IMR-90 (cell line): ENCODE data around the gene CELSR1.

ENCODE experiments used
- MAZ ChIP-seq: IDR thresholded peaks from 2 replicates; pipeline ENCODE4 v1.6.1; 2012; ENCODE audit warnings: low read depth, mild to moderate bottlenecking, low read length, improper control_type of control experiment, moderate library complexity, borderline replicate concordance
- POLR2A ChIP-seq: IDR thresholded peaks from 2 replicates; pipeline ENCODE4 v1.6.1; 2012; ENCODE audit warnings: mild to moderate bottlenecking, low read depth, low read length
- SMC3 ChIP-seq: fragments of 150-350 bp; IDR thresholded peaks from 2 replicates; pipeline ENCODE4 v1.6.1; 2016; ENCODE audit warnings: low read depth, mild to moderate bottlenecking, antibody characterized with exemption, low read length, moderate library complexity
- TF ChIP-seq, protein P1 (sequence below): fragments of 150-350 bp; IDR thresholded peaks from 2 replicates; pipeline ENCODE4 v1.6.1; 2016; ENCODE audit warnings: low read depth, mild to moderate bottlenecking, low read length, moderate library complexity, borderline replicate concordance

DNA sequence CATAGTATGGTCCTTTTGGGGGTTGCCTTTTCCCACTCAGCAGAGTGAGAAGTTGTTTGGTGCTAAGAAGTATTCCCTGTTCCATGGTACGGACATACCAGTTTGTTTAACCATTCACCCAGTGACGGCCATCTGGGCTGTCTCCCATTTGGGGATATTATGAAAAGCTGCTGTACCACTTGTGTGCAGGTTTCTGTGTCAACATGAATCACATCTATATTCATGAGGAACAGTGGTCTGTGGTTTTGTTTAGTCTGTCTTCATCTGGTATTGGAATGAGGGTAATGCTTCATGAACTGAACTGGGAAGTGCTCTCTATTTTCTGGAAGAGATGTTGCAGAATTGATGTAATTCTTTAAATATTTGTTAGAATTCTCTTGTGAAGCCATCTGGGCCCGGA is 112.4 kb downstream of the CELSR1 start:
- TF ChIP-seq, protein P1, sequence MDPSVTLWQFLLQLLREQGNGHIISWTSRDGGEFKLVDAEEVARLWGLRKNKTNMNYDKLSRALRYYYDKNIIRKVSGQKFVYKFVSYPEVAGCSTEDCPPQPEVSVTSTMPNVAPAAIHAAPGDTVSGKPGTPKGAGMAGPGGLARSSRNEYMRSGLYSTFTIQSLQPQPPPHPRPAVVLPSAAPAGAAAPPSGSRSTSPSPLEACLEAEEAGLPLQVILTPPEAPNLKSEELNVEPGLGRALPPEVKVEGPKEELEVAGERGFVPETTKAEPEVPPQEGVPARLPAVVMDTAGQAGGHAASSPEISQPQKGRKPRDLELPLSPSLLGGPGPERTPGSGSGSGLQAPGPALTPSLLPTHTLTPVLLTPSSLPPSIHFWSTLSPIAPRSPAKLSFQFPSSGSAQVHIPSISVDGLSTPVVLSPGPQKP: no peak
- TF ChIP-seq POLR2A: no peak
- TF ChIP-seq SMC3: no peak
- no peak for TF ChIP-seq MAZ
